Inflammatory macrophage (primary cell): Measurements from ENCODE around the gene GUSB.
"Not testable (repeated sequence)": the region's sequence is repeated elsewhere in the genome, so short reads cannot be mapped to it uniquely, and the experiment has no call there.

ENCODE experiments used
- DNase-seq, 2 donors: peaks; one replicate each; pipeline ENCODE4 v3.0.0-alpha.2; 2020 to 2022

The GUSB gene

GRCh38 chr7:65975814-65976445, 6.1 kb downstream of the GUSB start:
- no peak for DNase-seq

GRCh38 chr7:65974876-65975275, 7.1 kb downstream of the GUSB start:
- DNase-seq = no peak

GRCh38 chr7:65974191-65974801, 7.7 kb downstream of the GUSB start:
- DNase-seq = peak in 1 of 2 donors; percentile 33

GRCh38 chr7:65972976-65973375, 9.0 kb downstream of the GUSB start:
- DNase-seq = no peak

- no peak for DNase-seq
Measured at GRCh38 chr7:65971021-65971420, 11.0 kb downstream of the GUSB start.

DNA sequence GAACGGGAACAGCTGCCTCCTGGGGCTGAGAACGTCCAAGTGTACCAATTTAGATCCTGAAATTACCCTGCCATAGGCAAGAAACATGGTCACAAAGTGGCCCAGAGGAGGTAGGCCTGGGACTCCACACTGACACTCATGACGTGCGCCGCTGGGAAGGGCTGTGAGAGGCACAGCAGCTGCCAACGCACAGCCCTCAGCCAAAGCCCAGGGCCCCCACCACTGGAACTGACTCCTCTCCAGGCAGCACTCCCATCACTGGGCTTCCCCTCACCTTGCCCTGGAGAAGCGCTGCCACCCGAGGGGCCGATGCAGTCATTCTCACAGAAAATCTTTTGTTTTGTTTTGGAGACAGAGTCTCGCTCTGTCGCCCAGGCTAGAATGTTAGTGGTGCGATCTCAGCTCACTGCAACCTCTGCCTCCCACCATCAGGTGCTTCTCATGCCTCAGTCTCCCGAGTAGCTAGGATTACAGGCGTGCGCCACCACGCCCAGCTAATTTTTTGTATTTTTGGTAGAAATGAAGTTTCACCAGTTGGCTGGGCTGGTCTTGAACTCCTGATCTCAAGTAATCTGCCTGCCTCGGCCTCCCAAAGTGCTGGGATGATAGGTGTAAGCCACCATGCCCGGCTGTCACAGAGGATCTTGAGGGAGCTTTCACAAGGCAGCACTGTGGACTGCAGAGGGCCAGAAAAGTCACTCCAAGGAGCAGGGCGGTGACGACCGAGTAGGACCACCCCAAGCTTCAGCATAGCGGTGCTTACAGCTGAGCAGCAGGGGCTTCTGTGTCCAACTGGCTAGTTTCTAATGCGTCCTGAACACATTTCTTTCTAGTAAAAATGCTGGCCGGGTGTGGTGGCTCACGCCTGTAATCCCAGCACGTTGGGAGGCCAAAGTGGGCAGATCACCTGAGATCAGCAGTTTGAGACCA, 13.5 kb downstream of the GUSB start:
- DNase-seq = no peak

GRCh38 chr7:65967361-65968155, 14.5 kb downstream of the GUSB start:
- no peak for DNase-seq

DNA sequence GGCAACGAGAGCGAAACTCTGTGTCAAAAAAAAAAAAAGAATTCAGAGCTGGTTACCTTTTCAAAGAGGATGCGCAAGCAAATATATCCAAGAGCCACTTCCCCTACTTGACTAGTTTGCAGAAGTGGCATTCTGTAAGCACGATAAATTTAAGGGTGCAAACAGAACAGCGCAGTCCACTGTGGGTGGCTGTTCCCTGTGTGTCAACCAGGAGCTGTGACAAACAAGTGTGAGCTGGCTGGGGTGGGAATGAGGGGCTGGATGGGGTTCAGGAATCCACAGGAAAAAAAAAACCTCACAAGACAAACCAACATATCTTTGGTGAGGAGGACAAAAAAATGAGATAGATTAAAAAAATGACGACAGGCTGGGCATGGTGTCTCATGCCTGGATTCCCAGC, 15.9 kb downstream of the GUSB start:
- DNase-seq = peak; percentile 30 to 73

DNA sequence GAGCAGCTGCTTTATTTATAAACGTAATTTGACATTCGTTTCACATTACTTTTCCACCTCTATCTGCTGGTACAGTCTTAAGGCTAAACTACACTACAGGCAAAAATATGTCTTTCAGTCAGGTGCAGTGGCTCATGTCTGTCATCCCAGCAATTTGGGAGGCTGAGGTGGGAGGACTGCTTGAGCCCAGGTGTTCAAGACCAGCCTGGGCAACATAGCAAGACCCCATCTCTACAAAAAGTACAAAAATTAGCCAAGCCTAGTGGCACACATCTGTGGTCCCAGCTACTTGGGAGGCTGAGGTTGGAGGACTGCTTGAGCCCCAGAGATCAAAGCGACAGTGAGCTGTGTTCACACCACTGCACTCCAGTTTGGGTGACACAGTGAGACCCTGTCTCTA, 17.3 kb downstream of the GUSB start:
- DNase-seq = not testable (repeated sequence)

DNA sequence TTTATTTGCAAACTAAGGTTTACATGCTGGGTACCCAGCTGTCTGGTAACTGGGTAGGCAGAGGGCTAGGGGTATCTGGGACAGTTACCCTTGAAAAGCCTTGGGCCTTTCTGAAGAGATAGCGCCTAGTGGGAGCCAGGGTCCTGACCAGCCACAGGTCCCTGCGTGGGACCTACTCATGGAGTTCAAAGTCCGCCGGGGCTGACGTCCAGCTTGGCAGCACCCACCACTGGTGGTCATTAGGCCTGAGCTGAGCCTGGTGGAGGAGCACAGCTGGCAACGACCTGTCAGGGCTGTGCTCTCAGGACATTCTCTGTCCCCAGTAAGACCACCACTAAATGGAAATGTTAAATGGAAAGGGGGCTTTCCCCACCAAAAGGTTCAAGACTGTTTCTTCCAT, 20.0 kb downstream of the GUSB start:
- DNase-seq = no peak

DNA sequence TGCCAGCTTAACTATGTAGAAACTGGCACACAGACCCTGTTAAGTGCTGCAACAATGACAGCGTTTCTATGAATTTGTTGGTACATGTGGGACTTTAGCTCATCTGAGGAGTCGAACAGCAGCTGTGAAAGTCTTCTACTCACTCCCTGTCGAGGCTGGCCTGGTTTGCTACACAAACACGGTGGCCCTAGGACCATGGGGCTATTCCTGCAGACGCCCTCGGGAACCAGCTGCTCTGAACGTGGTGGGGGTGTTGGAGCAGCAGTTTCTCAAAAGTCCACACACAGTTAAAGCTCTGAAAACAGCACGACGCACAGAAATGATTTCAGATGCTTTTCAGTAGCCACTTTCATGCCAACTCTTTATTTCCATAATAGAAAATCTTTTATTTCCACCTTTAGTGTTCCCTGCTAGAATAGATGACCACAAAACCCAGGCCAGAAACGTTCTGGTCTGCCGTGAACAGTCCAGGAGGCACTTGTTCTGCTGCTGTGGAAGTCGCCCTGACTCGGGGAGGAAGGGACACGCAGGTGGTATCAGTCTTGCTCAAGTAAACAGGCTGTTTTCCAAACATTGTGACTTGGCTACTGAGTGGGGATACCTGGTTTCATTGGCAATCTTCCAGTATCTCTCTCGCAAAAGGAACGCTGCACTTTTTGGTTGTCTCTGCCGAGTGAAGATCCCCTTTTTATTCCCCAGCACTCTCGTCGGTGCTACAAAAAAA, 21.5 kb downstream of the GUSB start:
- DNase-seq = no peak

- no peak for DNase-seq
Measured at GRCh38 chr7:65955718-65956117, 26.3 kb downstream of the GUSB start.

- no peak for DNase-seq
Measured at GRCh38 chr7:65953890-65954450, 28.0 kb downstream of the GUSB start.

GRCh38 chr7:65953001-65953720, 28.9 kb downstream of the GUSB start:
- DNase-seq = no peak

DNA sequence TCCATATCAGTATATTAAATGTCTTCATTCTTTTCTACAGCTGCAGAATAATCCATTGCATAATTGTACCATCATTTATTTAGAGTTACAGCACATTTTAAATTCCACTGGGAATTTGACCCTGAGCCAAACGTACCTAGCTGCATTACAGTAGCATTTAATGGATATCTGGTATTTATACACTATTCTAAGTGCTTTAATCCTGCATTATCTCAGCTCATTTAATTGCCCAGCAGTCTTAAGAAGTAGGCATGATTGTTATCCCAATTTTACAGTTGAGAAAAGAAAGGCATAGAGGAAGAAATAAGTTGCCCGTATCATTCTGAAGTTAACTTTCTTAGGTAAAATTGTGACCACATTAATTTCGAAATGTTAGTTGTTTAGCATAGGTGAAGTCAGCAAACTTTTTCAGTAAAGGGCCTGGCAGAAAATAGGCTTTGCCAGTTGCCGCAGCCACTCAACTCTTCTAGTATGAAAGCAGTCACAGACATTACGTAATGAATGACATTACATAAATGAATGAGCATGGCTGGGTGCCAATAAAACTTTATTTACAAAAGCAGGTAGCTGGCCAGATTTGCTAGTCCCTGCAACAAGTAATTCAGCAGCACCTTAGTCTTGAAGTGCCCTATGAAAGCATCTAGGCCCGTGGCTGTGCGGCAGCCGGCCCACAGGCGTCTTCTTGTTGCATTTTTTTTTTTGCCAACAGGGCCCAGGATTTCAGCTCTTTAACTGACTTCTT, 30.0 kb downstream of the GUSB start:
- peak in 1 of 2 donors; percentile 4 for DNase-seq

GRCh38 chr7:65946904-65947303, 35.1 kb downstream of the GUSB start:
- peak; percentile 21 to 34 for DNase-seq

DNA sequence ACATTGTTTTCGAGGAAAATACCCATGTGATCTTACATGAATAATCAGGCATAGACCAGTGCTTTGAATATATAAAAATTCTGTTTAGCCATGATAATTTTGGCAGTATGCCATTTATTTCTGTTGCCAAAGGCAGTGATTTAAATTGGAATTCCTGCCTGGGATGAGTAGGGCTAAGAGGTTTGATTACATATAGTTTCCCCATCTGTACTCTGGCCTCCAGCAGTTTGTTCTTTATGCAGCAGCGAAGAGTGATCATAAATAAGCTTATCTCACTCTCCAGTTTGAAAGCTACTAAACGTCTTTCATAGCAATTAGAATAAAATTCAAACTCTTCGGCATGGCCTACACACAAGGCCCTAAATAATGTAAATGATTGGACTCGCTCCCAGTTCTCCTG, 36.2 kb downstream of the GUSB start:
- not testable (repeated sequence) for DNase-seq

GRCh38 chr7:65938336-65938895, 43.6 kb downstream of the GUSB start:
- no peak for DNase-seq

DNA sequence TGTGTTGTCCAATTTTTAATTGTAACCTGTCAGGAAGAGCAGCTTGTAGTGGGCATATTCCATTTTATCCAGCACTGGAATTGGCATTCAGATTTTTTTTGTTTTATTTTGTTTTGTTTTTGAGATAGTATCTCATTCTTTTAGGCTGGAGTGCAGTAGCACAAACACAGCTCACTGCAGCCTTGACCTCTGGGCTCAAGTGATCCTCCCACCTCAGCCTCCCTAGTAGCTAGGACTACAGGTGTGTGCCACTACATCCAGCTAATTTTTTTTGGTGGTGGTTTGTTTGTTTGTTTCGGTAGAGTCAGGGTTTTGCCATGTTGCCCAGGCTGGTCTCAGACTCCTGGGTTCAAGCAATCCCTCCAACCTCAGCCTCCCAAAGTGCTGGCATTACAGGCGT, 44.7 kb downstream of the GUSB start:
- no peak for DNase-seq

GRCh38 chr7:65931685-65932084, 50.3 kb downstream of the GUSB start:
- DNase-seq = no peak
